GM12872 (cell line): ENCODE measurements around the gene CD248.

Experiments used
- TF ChIP-seq, protein P1 (sequence below): IDR thresholded peaks from 3 replicates; pipeline ENCODE4 v1.5.1; 2011; ENCODE audit warnings: low read depth, mild to moderate bottlenecking, low read length, moderate library complexity; ENCODE audit not compliant: insufficient read depth

Gene CD248

DNA sequence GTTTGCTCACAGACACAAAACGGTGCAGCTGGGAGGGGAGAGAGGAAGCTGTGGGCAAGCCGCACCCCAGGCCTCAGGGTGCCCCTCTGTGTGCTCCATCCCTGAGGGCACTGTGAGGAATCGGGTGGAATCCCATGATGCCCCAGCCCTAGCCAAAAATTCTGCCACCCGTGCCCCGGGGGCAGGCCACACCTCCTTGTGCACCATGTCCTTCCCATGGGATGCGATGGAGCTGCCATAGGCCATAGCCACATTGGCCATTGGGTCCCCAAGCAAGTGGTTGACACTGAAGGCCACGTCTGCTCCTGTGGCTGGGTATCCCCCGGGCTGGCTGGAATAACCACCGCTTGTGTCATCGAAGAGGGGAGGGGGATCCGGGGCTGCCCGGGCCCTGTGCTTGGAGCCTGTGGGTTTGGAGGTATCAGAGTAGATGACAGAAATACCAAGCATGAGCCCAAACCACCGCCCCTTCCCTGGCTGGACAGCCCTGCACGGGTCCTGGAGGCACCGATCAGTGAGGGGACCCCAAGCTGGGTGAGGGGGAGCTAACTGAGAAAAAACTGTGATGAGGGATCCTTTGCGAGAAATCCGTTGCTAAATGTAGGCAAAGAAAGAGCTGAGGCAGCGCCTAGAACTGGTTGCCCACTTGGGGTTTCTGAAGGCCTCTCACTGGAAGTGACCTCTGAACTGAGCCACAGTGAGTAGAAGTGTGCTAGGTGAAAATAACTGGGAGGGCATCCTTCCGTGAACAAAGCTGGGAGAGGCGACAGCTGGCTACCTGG lies 28.8 kb downstream of the CD248 start:
- TF ChIP-seq, protein P1, sequence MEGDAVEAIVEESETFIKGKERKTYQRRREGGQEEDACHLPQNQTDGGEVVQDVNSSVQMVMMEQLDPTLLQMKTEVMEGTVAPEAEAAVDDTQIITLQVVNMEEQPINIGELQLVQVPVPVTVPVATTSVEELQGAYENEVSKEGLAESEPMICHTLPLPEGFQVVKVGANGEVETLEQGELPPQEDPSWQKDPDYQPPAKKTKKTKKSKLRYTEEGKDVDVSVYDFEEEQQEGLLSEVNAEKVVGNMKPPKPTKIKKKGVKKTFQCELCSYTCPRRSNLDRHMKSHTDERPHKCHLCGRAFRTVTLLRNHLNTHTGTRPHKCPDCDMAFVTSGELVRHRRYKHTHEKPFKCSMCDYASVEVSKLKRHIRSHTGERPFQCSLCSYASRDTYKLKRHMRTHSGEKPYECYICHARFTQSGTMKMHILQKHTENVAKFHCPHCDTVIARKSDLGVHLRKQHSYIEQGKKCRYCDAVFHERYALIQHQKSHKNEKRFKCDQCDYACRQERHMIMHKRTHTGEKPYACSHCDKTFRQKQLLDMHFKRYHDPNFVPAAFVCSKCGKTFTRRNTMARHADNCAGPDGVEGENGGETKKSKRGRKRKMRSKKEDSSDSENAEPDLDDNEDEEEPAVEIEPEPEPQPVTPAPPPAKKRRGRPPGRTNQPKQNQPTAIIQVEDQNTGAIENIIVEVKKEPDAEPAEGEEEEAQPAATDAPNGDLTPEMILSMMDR: no peak

DNA sequence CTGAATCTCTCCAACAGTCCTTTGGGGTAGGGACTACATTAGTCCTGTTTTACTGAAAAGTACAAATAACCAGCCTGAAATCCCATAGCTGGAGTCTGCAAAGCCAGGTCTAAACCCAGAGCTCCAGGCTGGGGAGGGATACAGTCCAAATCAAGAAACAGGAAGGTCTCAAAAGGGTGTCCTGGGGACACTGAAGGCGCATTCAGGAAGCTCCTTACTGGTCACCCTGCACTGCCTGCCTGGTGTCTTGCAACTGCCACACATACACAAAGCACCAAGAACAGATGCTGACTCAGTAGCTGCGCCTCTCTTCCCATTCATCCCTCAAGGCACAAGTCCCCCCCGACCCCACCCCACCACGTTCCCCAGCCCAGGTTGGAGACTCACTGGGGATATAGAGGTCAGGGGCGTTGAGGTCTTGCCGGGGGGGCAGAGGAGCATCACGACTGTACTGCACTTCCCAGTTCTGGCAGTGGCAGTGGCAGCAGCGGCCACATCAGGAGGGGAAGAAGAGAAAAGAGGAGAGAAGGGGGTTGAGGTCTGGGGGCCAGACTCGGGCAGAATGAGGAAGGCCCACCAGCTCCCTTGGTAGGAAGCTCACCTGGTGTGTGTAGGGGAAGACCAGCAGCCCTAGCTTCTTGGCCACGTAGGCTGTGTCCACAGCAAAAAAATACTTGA lies 29.5 kb downstream of the CD248 start:
- TF ChIP-seq, protein P1: no peak

- TF ChIP-seq, protein P1: no peak
Measured at GRCh38 chr11:66286699-66287098, 30.1 kb downstream of the CD248 start.

DNA sequence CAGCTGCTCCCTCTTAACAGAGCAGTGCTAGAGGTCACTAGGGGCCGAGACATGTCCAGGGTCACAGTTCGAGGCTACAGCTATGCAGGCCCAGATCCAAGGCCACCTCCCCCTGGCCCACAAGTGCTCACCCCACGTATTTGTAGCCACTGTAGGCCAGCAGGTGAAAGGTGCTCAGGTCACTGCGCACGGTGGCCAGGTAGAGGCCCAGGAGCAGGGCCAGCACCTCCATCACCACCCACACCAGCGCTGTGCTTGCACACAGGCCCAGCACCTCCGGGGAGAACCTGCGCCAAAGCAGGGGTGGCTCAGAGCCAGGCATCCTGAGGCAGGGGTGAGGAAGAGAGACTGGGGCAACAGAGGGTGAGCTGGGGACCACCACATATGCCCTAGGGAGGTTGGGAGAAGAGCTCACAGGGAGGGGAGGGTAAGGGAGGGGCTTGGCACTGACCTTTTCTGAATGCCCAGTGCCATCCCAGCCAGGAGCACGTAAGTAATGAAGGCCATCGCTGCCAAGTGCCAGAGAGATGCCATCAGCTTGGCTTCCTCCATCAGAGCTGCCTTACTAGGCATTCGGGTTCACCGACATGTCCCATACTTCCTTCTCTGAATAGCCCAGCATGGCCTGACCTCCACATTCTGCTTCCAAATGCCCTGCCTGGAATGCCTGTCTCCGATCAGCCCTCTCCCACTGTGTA lies 31.4 kb downstream of the CD248 start:
- TF ChIP-seq, protein P1: no peak

GRCh38 chr11:66284526-66285078 lies 32.2 kb downstream of the CD248 start:
- TF ChIP-seq, protein P1: no peak

GRCh38 chr11:66283461-66284105 lies 33.3 kb downstream of the CD248 start:
- TF ChIP-seq, protein P1: no peak
